Fibroblast of skin of left biceps (primary cell): ENCODE measurements around the gene LYVE1.

ENCODE experiments used
- DNase-seq, 2 experiments: peaks; one replicate each; pipeline ENCODE4 v3.0.0-alpha.2; 2013; ENCODE audit warnings: low read depth in 2 of 2

The LYVE1 gene

GRCh38 chr11:10522921-10523320, 45.5 kb downstream of the LYVE1 start:
- DNase-seq, result no peak

GRCh38 chr11:10522276-10522675, 46.2 kb downstream of the LYVE1 start:
- no peak for DNase-seq

GRCh38 chr11:10520562-10520961, 47.9 kb downstream of the LYVE1 start:
- DNase-seq, result no peak

GRCh38 chr11:10519630-10520029, 48.8 kb downstream of the LYVE1 start:
- DNase-seq, result no peak

- no peak for DNase-seq
Measured at GRCh38 chr11:10518891-10519290, 49.6 kb downstream of the LYVE1 start.

- no peak for DNase-seq
Measured at GRCh38 chr11:10518123-10518522, 50.3 kb downstream of the LYVE1 start.

- DNase-seq, result no peak
Measured at GRCh38 chr11:10515418-10515817, 53.0 kb downstream of the LYVE1 start.

- DNase-seq, result no peak
Measured at GRCh38 chr11:10514709-10515108, 53.8 kb downstream of the LYVE1 start.

- no peak for DNase-seq
Measured at GRCh38 chr11:10514202-10514601, 54.3 kb downstream of the LYVE1 start.

- DNase-seq, result no peak
Measured at GRCh38 chr11:10511181-10511621, 57.3 kb downstream of the LYVE1 start.
